K562 (cell line): ENCODE data around the gene POU2F1. TPM values are rescaled to one million over a fixed set of nuclear protein-coding genes. Genes with fewer than 3 reads are reported as not detected.

Experiments
- BDP1 ChIP-seq: IDR thresholded peaks from 3 replicates; pipeline ENCODE4 v1.6.1; 2011; ENCODE audit not compliant: insufficient read length, insufficient read depth
- DLX4 ChIP-seq: fragments of 250-450 bp; sonication (Bioruptor Pico); IDR thresholded peaks from 2 replicates; pipeline ENCODE4 v1.6.1; 2021; ENCODE audit warnings: mild to moderate bottlenecking
- HDAC3 ChIP-seq: fragments of 450-650 bp; IDR thresholded peaks from 2 replicates; pipeline ENCODE4 v1.6.1; 2018; ENCODE audit warnings: borderline replicate concordance, mild to moderate bottlenecking, moderate library complexity; ENCODE audit not compliant: partially characterized antibody
- HMGN3 ChIP-seq: IDR thresholded peaks from 2 replicates; pipeline ENCODE4 v1.6.1; 2011; ENCODE audit warnings: borderline replicate concordance, low read depth, mild to moderate bottlenecking, mixed read lengths, low read length; ENCODE audit not compliant: insufficient read length; ENCODE audit errors: extremely low read depth
- HOXB6 ChIP-seq: fragments of 250-450 bp; sonication (Bioruptor Pico); IDR thresholded peaks from 2 replicates; pipeline ENCODE4 v1.5.1; 2022; ENCODE audit warnings: mild to moderate bottlenecking, borderline replicate concordance
- KDM4B ChIP-seq, 2 experiments: fragments of 450-650 bp in 1 of 2; sonication (generic) in 1 of 2; IDR thresholded peaks; 2 replicates each; pipeline ENCODE4 v1.6.1; 2016 to 2017; ENCODE audit warnings: borderline replicate concordance in 2 of 2, antibody characterized with exemption in 1 of 2, low read depth in 1 of 2, mild to moderate bottlenecking in 1 of 2
- KLF13 ChIP-seq: fragments of 450-650 bp; IDR thresholded peaks from 2 replicates; pipeline ENCODE4 v1.6.1; 2016; ENCODE audit warnings: missing genetic modification characterization, low read depth, mild to moderate bottlenecking, missing compliant biosample characterization, moderate library complexity, borderline replicate concordance
- MBD1 ChIP-seq: fragments of 250-450 bp; sonication (Bioruptor Pico); IDR thresholded peaks from 2 replicates; pipeline ENCODE4 v1.8.0; 2022; ENCODE audit warnings: inconsistent platforms
- MYBL2 ChIP-seq, 2 experiments: fragments of 450-650 bp in 1 of 2; sonication (generic) in 1 of 2; formaldehyde crosslinking in 1 of 2; IDR thresholded peaks; 2 replicates each; pipeline versions ENCODE4 v1.6.1 to v1.8.1; 2017 to 2022; ENCODE audit warnings: borderline replicate concordance in 1 of 2, inconsistent platforms in 1 of 2, low read depth in 1 of 2, mild to moderate bottlenecking in 1 of 2, missing genetic modification reagents in 1 of 2, moderate library complexity in 1 of 2
- TAL1 ChIP-seq: fragments of 450-650 bp; IDR thresholded peaks from 2 replicates; pipeline ENCODE4 v1.6.1; 2016; ENCODE audit warnings: mild to moderate bottlenecking
- TCF3 ChIP-seq: sonication (generic); formaldehyde crosslinking; IDR thresholded peaks from 2 replicates; pipeline ENCODE4 v1.4.0; 2020; ENCODE audit warnings: mild to moderate bottlenecking, missing genetic modification reagents
- TCF7L2 ChIP-seq: fragments of 150-350 bp; IDR thresholded peaks from 2 replicates; pipeline ENCODE4 v1.6.1; 2016; ENCODE audit warnings: low read depth, mild to moderate bottlenecking, low read length, moderate library complexity
- USF1 ChIP-seq: sonication (generic); formaldehyde crosslinking; IDR thresholded peaks from 2 replicates; pipeline ENCODE4 v1.9.0; 2022; ENCODE audit warnings: mild to moderate bottlenecking, missing genetic modification reagents
- ZBTB43 ChIP-seq: sonication (generic); formaldehyde crosslinking; IDR thresholded peaks from 2 replicates; pipeline ENCODE4 v1.8.0; 2023; ENCODE audit warnings: mild to moderate bottlenecking, missing genetic modification reagents
- ZBTB49 ChIP-seq: sonication (generic); formaldehyde crosslinking; IDR thresholded peaks from 2 replicates; pipeline ENCODE4 v1.8.0; 2022; ENCODE audit warnings: missing genetic modification reagents, mild to moderate bottlenecking, borderline replicate concordance
- ZNF655 ChIP-seq: fragments of 250-450 bp; sonication (Bioruptor Pico); IDR thresholded peaks from 2 replicates; pipeline ENCODE4 v1.5.0; 2021
- ZNF707 ChIP-seq: fragments of 250-450 bp; sonication (Bioruptor Pico); conservative IDR thresholded peaks from 2 replicates; pipeline ENCODE4 v1.8.0; 2022; ENCODE audit warnings: inconsistent platforms, mild to moderate bottlenecking, moderate library complexity
- polyA plus RNA-seq, 8 experiments: library from polyadenylated mRNA; depleted of rRNA in 4 of 8; stranded (reverse) in 5 of 8; unstranded in 3 of 8; fragments of >200 nt; fragmentation: Nextera tagmentation in 2 of 8; fragmentation: Illumina TruSeq in 1 of 8; extraction: Ambion mirVana in 2 of 8; extraction: Trizol in 1 of 8; gene quantifications; 2 replicates each; pipeline versions ENCODE4 v1.2.1 to v1.2.3, GENCODE V29; 2011 to 2014; ENCODE audit warnings: inconsistent platforms in 1 of 8, missing spikeins in 1 of 8
- total RNA-seq, 7 experiments: library from RNA; depleted of rRNA in 6 of 7; stranded (reverse); fragments of >200 nt in 6 of 7; fragmentation: Illumina TruSeq in 2 of 7; extraction: Trizol in 2 of 7; gene quantifications; 2 replicates each; pipeline versions ENCODE4 v1.2.1 to v1.2.3, GENCODE V29; 2011 to 2021; ENCODE audit warnings: low replicate concordance in 1 of 7

Gene POU2F1
- total and polyA plus RNA-seq, 9 of the 15 experiments (the other 6 are each of a cell fraction or from before 2014, with no cell fraction given), result 2.6 to 22.3 (median 8.8) TPM

GRCh38 chr1:167219646-167220536 is 795 bp upstream of the POU2F1 start (continued):
- TF ChIP-seq HOXB6, result peak; percentile 59; the same call in 1 of the 2 replicates
- TF ChIP-seq ZNF655 (CRISPR knock-in tag), result no peak
- TF ChIP-seq ZBTB49 (CRISPR knock-in tag), result peak; percentile 88; the same call in 1 of the 2 replicates
- no peak; the same call in none of the 2 replicates for TF ChIP-seq ZBTB43
- TF ChIP-seq HMGN3, result no peak
- TF ChIP-seq MYBL2 (IDR thresholded peaks at IDR 0.05; ENCODE audit: low read depth), result peak; percentile 94
- no peak; the same call in 1 of the 2 replicates for TF ChIP-seq MYBL2 (CRISPR knock-in tag; IDR thresholded peaks at IDR 0.05; ENCODE audit: borderline replicate concordance)
- no peak for TF ChIP-seq DLX4 (CRISPR knock-in tag)
- TF ChIP-seq TCF7L2, result no peak; the same call in 1 of the 2 replicates
- peak; percentile 15; the same call in 1 of the 2 replicates for TF ChIP-seq KLF13
- no peak for TF ChIP-seq TAL1
- TF ChIP-seq ZNF707 (CRISPR knock-in tag), result no peak
- TF ChIP-seq HDAC3, result peak; percentile 10
- no peak for TF ChIP-seq TCF3
- TF ChIP-seq USF1 (CRISPR knock-in tag), result peak; percentile 57
- TF ChIP-seq MBD1 (CRISPR knock-in tag), result no peak
- TF ChIP-seq KDM4B (IDR thresholded peaks at IDR 0.05; ENCODE audit: borderline replicate concordance in 2 of 2, low read depth in 1 of 2), result no peak
- no peak for TF ChIP-seq BDP1
